Psoas muscle (tissue), 8 donors: ENCODE results near the gene NT5C2. TPM values are rescaled to one million over a fixed set of nuclear protein-coding genes. Genes with fewer than 3 reads are reported as not detected.

Experiments used
- ATAC-seq, 4 donors: fragments of 200-7000 bp; cut with Tn5 transposase; one replicate each; pipeline ENCODE4 v1.9.1; 2020; ENCODE audit warnings: moderate library complexity in 3 of 4, mild to moderate bottlenecking in 2 of 4
- DNase-seq, 2 donors: peaks; one replicate each; pipeline ENCODE4 v3.0.0-alpha.2; 2020
- H3K27ac ChIP-seq: fragments of 200-600 bp; one replicate; pipeline ENCODE4 v1.8.0; 2022
- H3K27me3 ChIP-seq, 3 donors: fragments of 200-600 bp in 1 of 3; one replicate each; pipeline versions ENCODE4 v1.6.1 to v1.8.0; 2013 to 2022; ENCODE audit warnings: low read length in 2 of 3, mild to moderate bottlenecking in 2 of 3, moderate library complexity in 1 of 3; ENCODE audit not compliant: insufficient read depth in 3 of 3
- H3K36me3 ChIP-seq, 2 donors: fragments of 200-600 bp in 1 of 2; one replicate each; pipeline versions ENCODE4 v1.6.1 to v1.8.0; 2013 to 2022; ENCODE audit warnings: low read depth in 1 of 2, mild to moderate bottlenecking in 1 of 2, moderate library complexity in 1 of 2; ENCODE audit not compliant: insufficient read depth in 1 of 2
- H3K4me1 ChIP-seq: fragments of 200-600 bp; one replicate; pipeline ENCODE4 v1.8.0; 2022
- H3K4me3 ChIP-seq: fragments of 200-600 bp; one replicate; pipeline ENCODE4 v1.8.0; 2022; ENCODE audit warnings: mild to moderate bottlenecking
- H3K9me3 ChIP-seq: fragments of 200-600 bp; one replicate; pipeline ENCODE4 v1.8.0; 2022
- WGBS, 3 donors: extraction: QIAGEN DNeasy Blood & Tissue Kit; methylation state at CpG; one replicate each; pipeline versions ENCODE4 v1.1.6 to v1.1.7; 2013; 5-methylcytosine and 5-hydroxymethylcytosine counted together
- intact Hi-C, 2 donors: fragments of 100-400 bp; cut with DNase I; formaldehyde crosslinking; loops; one replicate each; pipeline versions ENCODE4 v1.11.0 to v1.14.2; 2022
- polyA plus RNA-seq, 3 donors: library from polyadenylated mRNA; stranded (reverse); fragments of 200-250 nt; gene quantifications; one replicate each; pipeline ENCODE4 v1.2.3, GENCODE V29; 2013
- total RNA-seq, 4 donors: library from RNA; stranded (reverse); fragmentation: NEBNext Ultra II Directional in 2 of 4; extraction: Animal tissue kit (Norgen Biotek cat#: 25700) in 2 of 4; gene quantifications; one replicate each; pipeline versions ENCODE4 v1.2.1 to v1.2.4, GENCODE V29; 2021 to 2023
- TF ChIP-seq, protein P1 (sequence below): fragments of 200-600 bp; IDR thresholded peaks from one replicate; pipeline ENCODE4 v1.8.0; 2022; ENCODE audit warnings: antibody characterized with exemption
- donor health status: healthy with polysubstance abuse.
- donor health status: DM: no; HTN: no; CAD: no; lungs with moderate emphysema.
- donor health status: Bipolar disorder and iron deficiency.
- donor health status: healthy.
- donor health status: DM: yes; HTN: yes; CAD: no.
- donor health status: DM: no; HTN: no; CAD: no.
- donor health status: DM: no; HTN: no; CAD: no.
- donor health status: DM: yes; HTN: yes; CAD: no.

Gene NT5C2
- total and polyA plus RNA-seq, 7 donors: 17.8 to 94.6 (median 64.5) TPM

DNA sequence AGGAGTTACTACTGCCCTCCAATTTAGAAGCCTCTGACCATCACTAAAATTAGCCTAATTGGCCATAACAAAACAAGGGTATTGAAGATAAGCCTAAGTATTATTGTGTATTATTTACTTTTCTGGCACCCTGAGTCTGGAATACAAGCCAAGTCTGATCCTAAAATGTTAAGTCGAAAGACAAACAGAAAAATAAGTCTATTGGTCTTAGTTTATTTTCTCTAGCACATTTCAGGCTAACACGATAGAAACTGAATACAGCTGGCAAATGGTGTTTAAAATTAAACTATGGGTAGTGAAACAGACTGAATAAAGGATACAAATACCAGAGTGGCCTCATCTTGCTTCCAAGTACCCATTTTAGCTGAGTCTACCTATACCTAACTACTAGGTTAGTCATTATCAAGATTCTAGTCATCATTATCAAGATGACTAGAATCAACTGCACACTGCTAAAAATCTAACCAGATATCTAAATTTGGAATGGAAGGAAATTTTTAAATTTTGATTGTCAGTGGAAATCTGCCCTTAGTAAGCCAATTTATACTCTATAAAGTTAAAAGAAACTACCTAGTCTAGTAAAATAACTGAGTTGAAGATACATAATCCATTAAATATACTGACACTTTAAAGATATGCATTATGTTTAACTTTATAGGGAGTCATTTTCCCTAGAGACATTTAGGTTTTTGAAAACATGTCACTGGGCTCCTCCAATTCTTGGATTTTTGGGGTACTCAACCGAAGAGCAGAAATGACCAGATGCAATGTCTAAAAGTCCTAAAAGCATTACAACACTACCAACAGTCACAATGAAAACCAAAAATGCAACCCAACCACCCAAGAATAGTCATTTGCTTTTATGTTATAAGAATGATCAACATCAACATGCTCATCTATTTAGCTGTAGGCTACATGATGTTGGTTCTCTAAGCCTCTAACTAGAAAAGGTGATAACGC is 80.9 kb downstream of the NT5C2 start:
- ATAC-seq: peak in 1 of 4 donors; percentile 12
- no peak for DNase-seq
- Histone ChIP-seq H3K4me1 (peaks cover 93% of the 10 kb centered on the region), H3K36me3 (no peaks in the 10 kb centered on the region), H3K9me3 (no peaks in the 10 kb centered on the region), H3K27ac (peak overlapping the region; percentile 70), H3K4me3 (peak overlapping the region; percentile 26), H3K27me3 (no peaks in the 10 kb centered on the region)
- TF ChIP-seq, protein P1, sequence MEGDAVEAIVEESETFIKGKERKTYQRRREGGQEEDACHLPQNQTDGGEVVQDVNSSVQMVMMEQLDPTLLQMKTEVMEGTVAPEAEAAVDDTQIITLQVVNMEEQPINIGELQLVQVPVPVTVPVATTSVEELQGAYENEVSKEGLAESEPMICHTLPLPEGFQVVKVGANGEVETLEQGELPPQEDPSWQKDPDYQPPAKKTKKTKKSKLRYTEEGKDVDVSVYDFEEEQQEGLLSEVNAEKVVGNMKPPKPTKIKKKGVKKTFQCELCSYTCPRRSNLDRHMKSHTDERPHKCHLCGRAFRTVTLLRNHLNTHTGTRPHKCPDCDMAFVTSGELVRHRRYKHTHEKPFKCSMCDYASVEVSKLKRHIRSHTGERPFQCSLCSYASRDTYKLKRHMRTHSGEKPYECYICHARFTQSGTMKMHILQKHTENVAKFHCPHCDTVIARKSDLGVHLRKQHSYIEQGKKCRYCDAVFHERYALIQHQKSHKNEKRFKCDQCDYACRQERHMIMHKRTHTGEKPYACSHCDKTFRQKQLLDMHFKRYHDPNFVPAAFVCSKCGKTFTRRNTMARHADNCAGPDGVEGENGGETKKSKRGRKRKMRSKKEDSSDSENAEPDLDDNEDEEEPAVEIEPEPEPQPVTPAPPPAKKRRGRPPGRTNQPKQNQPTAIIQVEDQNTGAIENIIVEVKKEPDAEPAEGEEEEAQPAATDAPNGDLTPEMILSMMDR: no peak
- WGBS, 3 donors: 56 to 66% (median 59%) methylated on average over 4 of the region's 4 CpGs
- intact Hi-C loops: loop anchor here in 1 of 2 donors (5.0 kb wide), 1 partner anchor 35 kb away; no protein-coding TSS in a partner anchor

DNA sequence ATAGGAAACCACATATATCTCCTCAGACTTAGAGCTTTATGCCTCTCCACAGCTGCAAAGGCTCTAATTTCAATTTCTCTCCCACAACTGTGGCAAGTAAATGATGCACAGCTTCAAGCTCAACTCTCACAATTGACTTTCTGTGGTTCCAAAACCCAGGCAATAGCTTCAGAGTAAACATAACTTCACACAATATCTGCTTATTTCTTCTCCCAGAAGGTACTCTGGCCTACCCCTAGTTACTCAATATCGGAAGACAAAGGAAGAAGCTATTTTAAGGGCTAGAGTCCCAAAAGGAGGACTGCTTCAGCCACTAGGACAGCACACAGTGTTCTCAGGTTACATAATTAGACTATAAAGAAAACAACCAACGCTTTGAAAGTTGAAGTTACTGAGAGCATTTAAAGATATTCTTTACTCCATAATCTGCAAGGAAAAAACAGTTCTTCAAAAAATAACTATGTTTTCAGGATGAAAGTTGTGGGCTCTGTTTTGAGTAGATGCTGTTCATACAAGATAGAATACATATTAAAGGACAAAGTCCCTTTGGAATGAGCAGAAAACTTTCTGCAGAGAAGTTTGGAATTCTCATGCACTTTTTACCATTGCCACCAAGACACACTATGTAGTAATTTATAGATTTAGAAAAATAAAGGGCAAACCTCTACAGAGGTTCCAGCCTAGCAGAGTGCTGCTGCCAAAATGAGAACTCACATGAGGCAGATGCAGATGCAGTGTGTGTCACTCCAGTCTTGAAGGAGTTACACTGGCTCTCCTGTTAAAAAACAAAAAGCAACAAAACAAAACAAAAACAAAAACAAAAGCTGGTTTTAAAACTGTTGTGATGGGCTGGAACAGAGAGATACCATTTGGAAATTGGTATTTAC is 81.8 kb downstream of the NT5C2 start:
- Histone ChIP-seq H3K9me3 (no peaks in the 10 kb centered on the region), H3K4me1 (peaks cover 92% of the 10 kb centered on the region), H3K27me3 (no peaks in the 10 kb centered on the region), H3K36me3 (peaks cover 0 to 4% of the 10 kb centered on the region in 2 donors), H3K27ac (peak overlapping the region; percentile 70), H3K4me3 (peak overlapping the region; percentile 26)
- intact Hi-C loops: loop anchor here in 1 of 2 donors (5.0 kb wide), 1 partner anchor 36 kb away; no protein-coding TSS in a partner anchor
- WGBS, 3 donors: 6 to 11% (median 6%) methylated on average over 2 of the region's 2 CpGs
- DNase-seq (no peak), ATAC-seq (peak; percentile 65 to 85 (median 75))
- TF ChIP-seq, protein P1: peak; percentile 3

DNA sequence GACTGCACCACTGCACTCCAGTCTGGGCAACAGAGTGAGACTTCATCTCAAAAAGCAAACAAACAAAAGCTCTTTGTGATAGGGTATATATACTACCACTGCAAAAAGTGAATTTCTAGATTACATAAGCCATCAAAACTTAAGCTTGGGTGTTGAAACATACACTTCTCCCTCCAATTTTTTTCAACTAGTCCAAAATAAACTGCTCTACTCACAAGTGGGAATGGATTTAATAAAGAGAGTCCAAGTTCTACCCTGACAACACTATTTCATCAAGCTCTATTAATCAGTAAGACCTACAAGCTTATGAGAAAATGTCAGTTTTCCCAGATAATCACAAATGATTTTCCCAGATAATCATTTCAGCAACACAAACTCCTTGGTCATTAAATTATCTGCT is 82.7 kb downstream of the NT5C2 start:
- ATAC-seq (peak in 1 of 4 donors; percentile 7), DNase-seq (no peak)
- Histone ChIP-seq H3K9me3 (no peaks in the 10 kb centered on the region), H3K4me1 (peaks cover 92% of the 10 kb centered on the region), H3K36me3 (peaks cover 0 to 12% of the 10 kb centered on the region in 2 donors), H3K4me3 (peak overlapping the region; percentile 26), H3K27me3 (no peaks in the 10 kb centered on the region), H3K27ac (peak overlapping the region; percentile 70)
- intact Hi-C loops: loop anchor here in 1 of 2 donors (5.0 kb wide), 1 partner anchor 37 kb away; no protein-coding TSS in a partner anchor
- TF ChIP-seq, protein P1: no peak

DNA sequence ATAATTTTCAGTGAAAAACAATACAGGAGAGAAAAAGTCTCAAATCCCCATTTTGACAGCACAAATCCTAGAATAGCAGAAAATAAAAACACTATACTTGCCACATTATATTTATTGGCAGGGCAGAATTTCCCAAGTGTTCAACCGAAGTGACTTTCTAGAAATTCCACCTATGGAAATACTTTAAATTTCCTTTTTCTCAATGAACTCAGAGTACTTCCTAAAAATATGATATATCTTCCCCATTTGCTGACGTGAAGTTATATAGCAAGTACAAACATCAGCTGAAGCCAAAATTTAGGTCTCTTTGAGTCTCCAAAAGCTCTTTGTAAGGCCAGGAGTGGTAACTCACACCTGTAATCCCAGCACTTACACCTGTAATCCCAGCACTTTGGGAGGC is 83.3 kb downstream of the NT5C2 start:
- DNase-seq: no peak
- Histone ChIP-seq H3K4me1 (peaks cover 94% of the 10 kb centered on the region), H3K4me3 (no peak overlapping the region), H3K27me3 (no peaks in the 10 kb centered on the region), H3K27ac (peak overlapping the region; percentile 70), H3K9me3 (no peaks in the 10 kb centered on the region), H3K36me3 (peaks cover 0 to 18% of the 10 kb centered on the region in 2 donors)
- TF ChIP-seq, protein P1: no peak
- intact Hi-C loops: loop anchor here (5.0 kb wide), 2 partner anchors 37 to 132 kb away; no protein-coding TSS in a partner anchor
- 82 to 87% (median 83%) methylated on average over 2 of the region's 2 CpGs for WGBS, 3 donors
- no peak for ATAC-seq
